LoVo (cell line): ENCODE measurements around the gene NID2.

Experiments used
- DNase-seq: peaks from one replicate; pipeline ENCODE4 v3.0.0-alpha.2; 2016; ENCODE audit warnings: low spot score

NID2 gene

GRCh38 chr14:52080808-52081755 is 12.2 kb upstream of the NID2 start:
- DNase-seq, result no peak

GRCh38 chr14:52080158-52080800 is 11.4 kb upstream of the NID2 start:
- DNase-seq, result no peak

- no peak for DNase-seq
Observed at GRCh38 chr14:52079239-52079959, 10.5 kb upstream of the NID2 start.

DNA sequence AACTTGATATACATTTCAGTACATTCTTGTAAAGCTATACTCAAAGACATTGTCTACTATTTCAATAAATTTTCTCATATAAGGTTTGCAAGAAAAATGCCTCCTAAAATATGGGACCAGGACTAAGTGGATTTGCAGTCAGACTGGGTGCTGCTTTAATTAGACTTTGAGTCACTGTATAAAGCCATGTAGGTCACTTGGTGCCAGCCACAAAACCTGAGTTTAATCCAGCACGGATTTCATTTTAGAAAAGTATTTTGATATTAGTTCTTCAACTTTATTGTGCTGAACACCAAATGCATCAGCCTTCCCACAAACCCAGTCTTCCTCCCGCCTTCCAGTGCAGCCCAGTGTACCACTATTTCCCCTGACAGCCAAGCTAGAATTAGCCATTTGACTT is 9.9 kb upstream of the NID2 start:
- no peak for DNase-seq

DNA sequence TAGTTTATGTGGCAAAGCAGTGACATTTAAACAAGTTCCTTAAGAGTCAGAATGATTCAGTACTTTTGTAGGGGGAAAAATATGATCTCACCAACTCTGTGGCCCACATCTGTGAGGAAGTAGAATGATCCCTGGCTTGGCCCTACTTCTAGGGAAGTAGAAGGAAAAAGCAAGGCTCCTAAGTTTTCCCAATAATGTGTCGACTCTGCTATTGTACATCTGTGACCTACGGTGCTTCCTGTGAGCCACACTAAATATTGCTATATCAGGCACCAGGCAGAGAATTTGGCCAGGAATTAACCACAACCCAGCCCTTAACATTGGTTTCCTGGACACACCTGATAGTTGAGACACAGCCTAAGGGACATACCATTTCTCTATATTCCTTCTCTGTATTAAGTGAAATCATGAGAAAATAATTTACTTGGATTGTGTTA is 9.3 kb upstream of the NID2 start:
- DNase-seq, result no peak

DNA sequence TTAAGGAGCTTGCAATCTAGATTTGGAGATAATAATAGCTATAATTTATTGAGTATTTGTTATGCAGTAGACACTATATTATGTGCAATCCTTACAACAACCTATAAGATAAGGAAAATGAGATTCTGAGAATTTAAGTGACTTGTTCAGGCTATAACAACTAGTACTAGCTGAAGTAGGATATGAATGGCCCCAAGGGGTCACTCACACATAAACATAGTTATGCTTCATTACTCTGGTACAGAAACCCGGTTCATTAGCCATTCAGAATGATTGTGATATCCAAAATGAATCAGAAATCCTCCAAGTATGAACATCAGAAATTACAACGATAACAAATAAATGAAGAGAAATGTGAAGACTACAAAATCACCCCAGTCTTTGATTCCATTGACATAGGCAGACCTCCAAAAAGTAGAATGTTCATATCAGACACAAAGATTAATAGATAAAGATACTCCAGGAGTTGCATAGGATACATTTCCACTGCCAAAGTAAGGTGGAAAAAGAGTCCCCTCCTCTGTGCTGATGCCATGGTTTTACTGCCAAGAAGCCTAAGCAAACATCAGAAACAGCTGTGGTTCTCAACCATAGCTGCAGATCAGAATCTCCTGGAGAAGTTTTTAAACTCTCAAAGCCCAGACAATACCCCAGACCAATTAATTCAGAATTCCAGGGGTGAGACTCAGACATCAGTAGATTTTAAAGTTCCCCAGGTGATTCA is 8.6 kb upstream of the NID2 start:
- no peak for DNase-seq

GRCh38 chr14:52076334-52076733 is 7.5 kb upstream of the NID2 start:
- no peak for DNase-seq

DNA sequence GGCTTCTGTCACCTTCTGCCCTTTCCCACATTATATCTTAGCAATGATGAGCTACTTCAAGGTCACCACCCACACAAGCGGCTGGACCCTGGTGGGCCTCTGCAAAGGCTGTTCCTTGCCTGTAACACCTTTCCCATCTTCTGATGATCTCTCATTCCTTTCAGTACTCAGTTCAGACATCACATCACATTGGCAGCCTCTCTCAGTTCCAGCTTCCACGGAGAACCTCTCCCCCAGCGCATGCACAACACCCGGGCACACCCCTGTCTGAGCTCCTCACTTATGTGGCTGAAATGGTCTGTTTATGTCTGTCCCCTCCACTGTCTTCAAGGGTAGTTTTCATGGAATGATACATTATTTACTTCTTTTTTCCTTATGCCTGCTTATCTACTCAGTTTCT is 6.5 kb upstream of the NID2 start:
- DNase-seq, result no peak

GRCh38 chr14:52073251-52073650 is 4.4 kb upstream of the NID2 start:
- no peak for DNase-seq

DNA sequence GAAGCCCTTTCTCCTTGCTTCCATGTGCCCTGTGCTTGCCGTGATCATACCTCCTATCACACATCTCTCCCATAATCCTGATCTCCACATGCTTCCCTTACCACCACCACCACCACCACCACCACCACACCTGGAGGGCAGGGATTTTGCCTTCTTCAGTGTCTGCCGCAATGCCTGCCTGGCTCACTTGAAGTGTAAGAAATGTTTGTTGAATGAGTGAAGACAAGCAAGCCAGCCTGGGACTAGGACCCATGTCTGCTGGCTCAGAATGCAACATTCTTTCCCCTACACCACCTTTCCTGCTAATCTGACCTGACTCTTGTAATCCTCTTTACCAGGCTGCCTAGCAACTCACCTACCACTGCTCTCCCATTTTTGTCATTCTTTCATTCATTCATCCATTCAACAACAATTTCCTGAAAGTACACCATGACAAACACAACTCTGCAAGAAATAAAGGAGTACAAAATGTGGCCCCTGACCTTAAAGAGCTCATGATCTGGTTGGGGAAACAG is 3.5 kb upstream of the NID2 start:
- DNase-seq, result no peak

- DNase-seq, result no peak
Observed at GRCh38 chr14:52071675-52072074, 2.8 kb upstream of the NID2 start.

GRCh38 chr14:52070051-52070431 is 1.2 kb upstream of the NID2 start:
- DNase-seq, result no peak

- DNase-seq, result no peak
Observed at GRCh38 chr14:52069307-52070050, 620 bp upstream of the NID2 start.

DNA sequence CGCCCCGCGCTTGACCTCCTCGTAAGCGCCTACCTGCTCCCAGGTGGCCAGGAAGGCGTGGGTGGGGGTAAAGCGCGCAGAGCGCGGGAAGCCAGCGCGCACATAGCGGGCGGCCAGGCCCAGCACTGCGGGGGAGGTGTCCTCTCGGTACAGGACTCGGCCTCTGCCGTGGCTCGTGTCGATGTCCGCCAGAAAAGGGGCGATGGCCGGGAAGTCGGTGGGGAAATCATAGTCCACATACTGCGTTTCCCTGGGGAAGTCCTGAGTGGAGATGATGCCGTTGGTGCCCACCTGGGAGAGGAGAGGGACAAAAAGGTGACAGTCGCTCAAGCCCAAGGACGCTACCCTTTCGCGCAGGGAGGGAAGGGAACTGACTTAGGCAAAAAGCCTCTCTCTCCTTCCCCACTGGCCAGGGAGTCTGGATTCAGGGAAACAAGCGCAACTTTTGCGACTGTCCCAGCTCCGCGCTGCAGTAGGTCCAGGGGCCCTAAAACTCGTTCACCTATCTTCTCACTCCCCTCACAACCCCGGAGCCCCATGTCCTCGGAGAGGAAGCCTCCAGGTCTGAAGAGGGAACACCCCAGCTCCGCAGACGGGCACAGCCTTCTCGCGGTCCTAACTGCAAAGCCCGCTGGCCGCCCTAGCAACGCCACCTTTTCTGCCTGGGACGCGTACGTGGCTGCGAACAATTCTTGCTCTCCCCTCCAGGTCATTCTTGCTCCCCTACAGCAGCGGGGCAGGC is 815 bp downstream of the NID2 start:
- DNase-seq, result no peak

DNA sequence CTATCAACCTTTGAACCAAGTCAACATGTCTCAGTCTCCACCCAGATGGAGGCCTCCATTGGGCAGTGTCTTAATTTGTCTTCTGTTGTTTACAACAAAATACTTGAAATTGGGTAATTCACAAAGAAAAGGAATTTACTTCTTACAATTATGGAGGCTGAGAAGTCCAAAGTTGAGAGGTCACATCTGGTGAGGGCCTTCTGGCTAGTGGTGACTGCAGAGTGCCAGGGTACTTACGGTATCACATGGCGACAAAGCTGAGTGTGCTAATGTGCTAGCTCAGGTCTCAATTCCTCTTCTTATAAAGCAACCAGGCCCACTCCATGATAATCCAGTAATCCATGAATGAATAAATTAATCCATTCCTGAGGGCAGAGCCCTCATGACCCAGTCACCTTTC is 4.7 kb downstream of the NID2 start:
- DNase-seq, result no peak

- no peak for DNase-seq
Observed at GRCh38 chr14:52063052-52063462, 5.8 kb downstream of the NID2 start.

DNA sequence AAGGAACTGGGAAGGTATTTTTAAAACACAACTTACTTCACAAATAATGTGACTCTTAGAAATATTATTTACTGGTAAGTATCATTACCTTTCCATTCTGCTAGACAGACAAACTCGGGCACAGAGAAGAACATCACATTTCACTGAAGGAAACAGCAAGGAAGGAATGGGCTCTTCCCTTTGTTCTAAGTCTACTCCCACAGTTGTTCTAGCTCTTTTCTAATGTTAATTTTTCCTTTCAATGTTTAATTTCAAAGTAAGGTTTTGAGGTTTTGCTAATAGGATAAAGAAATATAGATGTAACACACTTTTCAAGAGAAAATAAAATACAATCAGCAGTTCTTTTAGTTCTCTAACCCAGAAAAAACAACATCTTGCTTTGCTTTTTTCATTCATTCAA is 7.0 kb downstream of the NID2 start:
- DNase-seq, result no peak

DNA sequence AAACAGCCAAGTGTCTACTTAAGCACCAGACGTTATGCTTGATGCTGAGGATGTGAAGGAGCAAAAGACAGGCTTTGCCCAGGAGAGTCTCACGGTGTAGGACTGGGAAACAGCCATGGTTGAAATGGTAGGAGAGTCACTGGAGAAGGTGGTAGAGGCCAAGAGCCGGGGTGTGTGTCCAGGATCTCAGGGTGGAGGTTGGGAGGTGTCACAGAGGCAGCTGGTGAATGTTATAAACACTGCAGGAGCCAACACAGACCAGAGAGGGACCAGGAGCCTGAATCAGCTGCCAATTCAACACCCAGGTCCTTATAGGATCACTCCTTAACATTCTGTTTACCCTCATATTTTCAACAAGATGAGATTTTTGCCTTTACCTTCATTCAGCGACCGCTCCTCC is 7.5 kb downstream of the NID2 start:
- no peak for DNase-seq

DNA sequence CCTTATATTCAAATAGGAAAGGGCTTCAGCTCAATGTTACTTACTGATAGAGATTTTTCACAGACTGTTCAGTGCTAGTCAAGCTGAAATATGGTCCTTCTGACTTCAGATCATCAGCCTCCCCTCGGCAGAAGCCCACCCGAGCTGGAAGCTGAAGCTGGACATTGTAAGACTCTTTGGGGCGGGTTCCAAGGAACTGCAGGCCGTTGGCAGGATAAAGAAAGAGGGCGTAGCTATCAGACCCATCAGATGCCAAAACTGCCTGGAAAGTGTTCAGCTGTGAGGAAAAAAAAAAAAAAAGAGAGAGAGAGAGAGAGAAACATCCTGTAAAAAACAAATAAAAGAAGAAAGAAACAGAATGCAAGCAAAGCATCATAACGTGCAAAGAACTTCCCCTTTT is 8.8 kb downstream of the NID2 start:
- DNase-seq, result no peak

DNA sequence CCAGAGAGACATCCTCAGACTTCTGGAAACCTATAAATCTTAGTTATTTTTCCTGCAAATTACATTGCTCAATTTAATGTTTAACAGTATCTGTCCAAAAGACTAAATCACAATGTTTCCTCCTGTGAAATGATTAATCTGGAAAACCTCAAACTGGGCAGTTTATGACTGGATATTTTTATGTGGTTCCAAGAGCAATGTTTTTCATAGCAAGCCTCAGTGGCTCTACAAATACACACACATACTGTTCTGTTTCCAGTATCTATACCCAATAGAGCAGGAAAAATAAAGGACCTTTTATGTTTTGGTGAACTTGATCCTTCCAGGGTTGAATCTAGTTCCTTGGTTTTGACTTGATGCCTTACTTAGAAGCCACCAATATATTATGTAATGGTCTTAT is 9.2 kb downstream of the NID2 start:
- no peak for DNase-seq

DNA sequence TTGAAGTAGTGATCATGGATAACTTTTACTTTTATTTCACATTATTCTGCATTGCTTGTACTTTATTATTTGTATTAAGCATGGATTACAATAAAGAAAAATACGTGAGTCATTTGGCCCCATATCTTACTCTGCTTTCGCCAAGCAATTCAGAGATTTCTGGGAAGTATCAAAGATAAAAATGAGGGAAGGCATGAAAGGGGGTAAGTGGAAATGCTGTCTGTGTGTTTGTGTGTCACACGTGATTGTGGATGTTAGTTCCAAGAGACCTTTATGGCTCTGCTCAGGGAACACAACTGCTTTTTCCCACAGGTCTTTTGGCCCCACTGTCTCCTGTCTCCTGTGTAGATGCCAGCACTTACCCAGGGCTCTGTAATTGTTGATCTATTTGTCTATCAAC is 10.5 kb downstream of the NID2 start:
- DNase-seq, result no peak
